Erythroblast (primary cell): ENCODE data around the gene KLHL29.

Experiments
- GATA1 ChIP-seq: IDR thresholded peaks from 2 replicates; pipeline ENCODE4 v1.6.1; 2011; ENCODE audit warnings: low read depth, mild to moderate bottlenecking, control low read depth, low read length, moderate library complexity
- POLR2A ChIP-seq: IDR thresholded peaks from 2 replicates; pipeline ENCODE4 v1.6.1; 2011; ENCODE audit warnings: mild to moderate bottlenecking, low read length

GRCh38 chr2:23420091-23420839 is 35.3 kb downstream of the KLHL29 start:
- no peak for TF ChIP-seq POLR2A
- no peak for TF ChIP-seq GATA1
